Measurements from ENCODE around the gene KIAA1217.
"Not testable (repeated sequence)": the region's sequence is repeated elsewhere in the genome, so short reads cannot be mapped to it uniquely, and the experiment has no call there.

The KIAA1217 gene

GRCh38 chr10:24292304-24293293, 83.7 kb downstream of the KIAA1217 start:
- DNase-seq, result no peak

GRCh38 chr10:24299578-24300260, 90.8 kb downstream of the KIAA1217 start:
- DNase-seq, result no peak

GRCh38 chr10:24303522-24304310, 94.8 kb downstream of the KIAA1217 start:
- DNase-seq, result no peak

DNA sequence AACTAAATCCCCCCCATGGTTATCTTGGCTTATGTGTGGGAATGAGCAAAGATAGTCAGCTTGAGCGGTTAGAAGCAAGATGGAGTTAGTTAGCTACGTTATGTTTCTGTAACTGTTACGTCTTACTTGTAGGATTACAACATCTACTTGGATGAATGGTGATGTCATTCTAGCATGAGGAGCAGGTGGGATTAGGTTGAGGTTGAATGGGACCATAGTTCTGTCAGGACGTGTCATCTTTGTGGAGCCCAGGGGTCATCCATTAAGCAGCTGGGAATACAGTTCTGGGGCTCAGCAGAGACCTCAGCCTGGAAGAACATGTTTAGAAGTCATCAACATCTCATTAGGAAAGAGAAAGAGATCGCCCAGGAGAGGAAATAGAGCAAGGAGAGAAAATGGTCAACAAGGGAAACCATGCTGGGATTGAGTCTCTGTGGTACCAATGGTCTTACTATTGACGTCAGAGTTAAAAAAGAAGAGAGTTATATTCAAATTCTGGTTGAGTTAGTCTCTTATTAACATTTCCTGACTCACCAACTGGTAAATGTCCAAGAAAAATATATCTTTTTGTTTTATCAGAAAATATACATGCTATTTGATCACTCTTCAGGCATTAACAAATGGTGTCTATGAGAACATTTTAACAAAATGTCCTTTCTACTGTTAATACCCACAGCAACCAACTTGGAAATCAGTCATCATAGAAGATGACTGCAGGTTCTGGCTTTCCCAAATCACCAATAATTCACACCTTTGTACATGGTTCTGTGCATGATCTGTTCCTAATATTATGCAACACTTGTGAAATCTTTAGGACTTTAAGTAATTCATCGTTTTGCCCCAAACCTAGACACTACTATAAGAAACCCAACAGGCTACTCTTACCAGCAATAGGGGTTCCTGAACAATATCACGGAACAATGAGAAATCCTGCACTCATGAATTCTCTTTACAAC, 96.9 kb downstream of the KIAA1217 start:
- no peak for DNase-seq

DNA sequence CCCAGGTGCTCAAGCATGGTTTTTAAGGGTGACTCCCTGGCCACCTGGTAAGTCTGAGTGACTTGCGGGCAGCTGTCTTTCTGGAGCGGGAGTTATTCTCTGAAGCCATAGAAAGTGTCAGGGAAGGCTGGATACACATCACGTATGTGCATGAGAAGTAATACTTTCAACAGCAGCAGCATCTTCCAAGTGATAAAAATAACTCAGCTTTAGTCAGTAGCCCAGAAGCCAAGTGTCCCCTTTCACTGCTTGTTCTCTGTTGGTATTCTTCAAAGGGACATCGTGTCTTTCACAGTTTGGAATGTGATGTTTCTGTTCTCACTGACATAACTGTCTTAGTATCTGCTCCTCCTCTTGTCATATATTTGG, 97.6 kb downstream of the KIAA1217 start:
- DNase-seq, result no peak

- DNase-seq, result no peak
Measured at GRCh38 chr10:24307116-24307515, 98.2 kb downstream of the KIAA1217 start.

- no peak for DNase-seq
Measured at GRCh38 chr10:24307696-24308485, 99.0 kb downstream of the KIAA1217 start.

DNA sequence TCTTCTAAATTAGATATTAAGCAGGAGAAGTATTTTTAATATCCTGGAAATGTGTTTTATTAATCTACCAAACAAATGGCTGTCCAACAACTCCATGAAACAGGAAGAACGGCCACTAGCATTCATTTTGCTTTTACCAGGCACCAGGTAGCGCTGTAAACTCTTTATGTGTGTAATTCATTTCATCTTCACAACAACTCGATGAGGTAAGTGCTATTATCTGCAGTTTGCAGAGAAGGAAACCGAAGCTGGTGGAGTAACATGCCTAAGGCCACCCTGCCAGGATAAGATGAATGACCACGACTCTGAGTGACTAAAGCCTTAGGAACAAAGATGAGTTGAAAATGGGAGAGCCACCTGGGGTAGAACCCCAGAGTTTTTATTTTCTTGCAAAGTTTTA, 101.2 kb downstream of the KIAA1217 start:
- no peak for DNase-seq

DNA sequence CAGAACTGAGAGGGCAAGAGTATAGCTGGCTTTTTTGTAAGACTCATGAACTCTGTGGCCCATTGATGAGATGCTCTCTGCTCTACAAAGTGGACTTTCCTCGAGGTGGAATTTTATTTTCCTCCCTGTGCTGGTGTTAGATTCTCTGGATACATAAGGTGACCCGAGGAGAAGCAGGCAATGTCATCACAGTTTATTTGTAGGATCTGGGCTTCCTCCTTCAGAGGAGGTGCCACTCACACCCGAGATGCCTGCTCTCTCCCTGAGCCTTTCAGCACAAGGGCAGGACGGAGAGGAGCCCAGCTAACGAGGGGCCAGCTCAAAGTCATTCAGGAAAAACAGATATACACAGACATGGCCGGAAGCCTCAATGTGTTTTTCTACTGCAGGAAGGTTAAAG, 103.0 kb downstream of the KIAA1217 start:
- DNase-seq, result no peak

DNA sequence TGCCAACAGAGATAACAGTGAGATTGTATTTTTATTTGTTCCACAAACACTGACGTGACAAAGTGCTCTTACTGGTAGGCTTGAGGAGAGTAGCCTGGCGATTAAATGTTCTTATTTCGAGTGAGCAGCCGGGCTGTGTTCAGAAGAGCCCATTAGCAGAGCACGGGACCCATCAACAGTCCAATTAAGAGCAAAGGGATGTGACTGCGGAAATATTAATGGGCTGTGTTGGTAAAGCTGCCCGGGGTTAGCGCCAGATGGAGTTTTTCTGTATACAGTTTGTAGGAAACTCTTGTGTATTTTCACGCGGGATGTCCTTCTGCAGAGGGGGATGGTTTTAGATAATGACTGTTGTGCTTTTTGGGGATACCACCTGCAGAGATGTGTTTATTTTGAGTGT, 104.3 kb downstream of the KIAA1217 start:
- DNase-seq, result no peak

DNA sequence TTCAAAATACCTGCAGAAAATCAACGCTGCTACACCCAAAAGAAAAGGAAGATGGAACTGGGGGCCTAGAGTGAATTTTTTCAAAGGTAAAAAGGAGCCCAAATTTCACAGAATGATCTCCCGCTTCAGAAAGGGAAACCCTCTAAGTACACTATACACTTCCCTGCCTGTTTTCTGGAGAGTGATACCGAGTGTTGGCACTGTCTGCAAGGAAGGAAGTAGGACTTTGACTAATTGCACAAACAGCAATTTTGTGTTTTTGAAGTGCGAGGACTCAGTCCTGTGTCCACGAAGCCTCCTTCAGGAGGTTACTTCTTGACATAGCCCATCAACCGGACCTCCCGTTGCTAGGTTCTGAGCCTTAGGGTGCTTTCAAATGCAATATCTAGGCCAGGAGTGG, 106.3 kb downstream of the KIAA1217 start:
- no peak for DNase-seq

DNA sequence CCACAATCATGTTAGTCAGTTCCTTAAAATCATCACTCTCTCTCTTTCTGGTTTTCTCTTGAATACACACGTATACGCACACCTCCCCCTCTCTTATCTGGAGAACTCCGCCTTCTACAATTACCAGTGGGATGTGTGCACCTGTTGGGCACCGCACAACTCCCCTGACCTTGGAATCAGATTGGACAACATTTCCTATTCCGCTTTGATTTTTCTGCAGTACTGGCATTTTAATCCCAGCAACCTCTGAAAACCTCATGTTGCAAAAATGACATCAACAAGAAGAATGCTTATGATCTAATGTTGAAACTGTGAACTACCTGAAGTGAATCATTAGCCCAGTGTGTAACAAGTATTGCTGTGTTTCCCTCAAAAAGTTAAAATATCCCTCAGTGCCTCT, 109.6 kb downstream of the KIAA1217 start:
- DNase-seq, result no peak

DNA sequence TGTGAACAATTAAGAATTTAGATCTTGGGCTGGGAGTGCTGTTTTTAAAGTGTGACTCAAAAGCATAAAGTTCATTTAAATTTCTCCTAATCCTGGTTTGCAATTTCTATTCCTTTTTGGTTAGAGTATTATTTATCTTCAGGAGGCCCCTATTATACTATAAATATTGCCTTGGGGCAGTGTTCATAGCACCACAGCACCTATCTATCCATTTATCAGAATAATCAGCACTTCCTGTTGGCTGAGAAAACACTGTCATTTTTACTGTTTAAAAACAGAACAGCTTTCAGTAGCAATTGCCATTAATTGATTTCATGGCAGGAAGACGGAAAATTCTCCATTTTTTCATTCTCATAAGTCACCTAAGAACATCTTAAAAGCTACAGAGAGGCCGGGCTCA, 111.4 kb downstream of the KIAA1217 start:
- no peak for DNase-seq

DNA sequence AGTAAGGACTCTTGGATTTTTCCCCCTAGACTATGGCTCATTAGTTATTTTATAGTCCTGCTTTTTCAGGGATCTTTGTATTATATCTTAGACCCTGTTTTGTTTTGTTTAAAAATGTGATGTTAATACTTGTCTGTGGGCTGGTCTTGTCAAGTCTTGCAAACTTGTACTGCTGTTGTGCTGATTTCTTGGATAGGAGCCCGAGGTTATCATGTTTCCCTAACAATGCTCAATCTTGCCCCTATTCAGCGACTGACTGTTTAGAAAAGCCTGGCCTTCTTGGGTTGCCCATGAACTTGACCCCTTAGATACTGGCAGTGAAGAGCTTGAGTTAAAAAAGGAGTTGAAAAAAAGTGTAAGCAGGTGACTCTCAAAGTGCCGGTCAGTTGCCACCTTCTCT, 115.7 kb downstream of the KIAA1217 start:
- DNase-seq, result no peak

DNA sequence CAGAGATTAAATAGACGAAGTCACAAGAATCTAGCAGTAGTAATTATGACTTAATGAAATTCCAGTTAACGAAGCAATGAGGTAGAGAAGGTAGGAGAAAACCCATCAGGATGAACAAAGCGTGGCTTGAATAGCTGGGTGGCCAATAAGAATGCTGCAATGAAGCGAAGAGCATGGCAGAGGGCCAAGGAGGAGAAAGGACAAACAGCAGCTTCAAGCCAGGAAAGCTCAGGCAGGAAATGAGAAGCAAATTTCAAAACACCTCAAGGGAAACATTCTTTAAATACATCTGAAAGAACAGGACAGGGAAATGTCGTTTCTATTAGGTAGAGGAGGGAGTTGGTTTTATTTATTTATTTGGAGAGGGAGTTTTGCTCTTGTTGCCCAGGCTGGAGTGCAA, 122.5 kb downstream of the KIAA1217 start:
- DNase-seq, result no peak

GRCh38 chr10:24333736-24334135, 124.8 kb downstream of the KIAA1217 start:
- DNase-seq, result no peak

GRCh38 chr10:24334279-24334939, 125.5 kb downstream of the KIAA1217 start:
- no peak for DNase-seq

DNA sequence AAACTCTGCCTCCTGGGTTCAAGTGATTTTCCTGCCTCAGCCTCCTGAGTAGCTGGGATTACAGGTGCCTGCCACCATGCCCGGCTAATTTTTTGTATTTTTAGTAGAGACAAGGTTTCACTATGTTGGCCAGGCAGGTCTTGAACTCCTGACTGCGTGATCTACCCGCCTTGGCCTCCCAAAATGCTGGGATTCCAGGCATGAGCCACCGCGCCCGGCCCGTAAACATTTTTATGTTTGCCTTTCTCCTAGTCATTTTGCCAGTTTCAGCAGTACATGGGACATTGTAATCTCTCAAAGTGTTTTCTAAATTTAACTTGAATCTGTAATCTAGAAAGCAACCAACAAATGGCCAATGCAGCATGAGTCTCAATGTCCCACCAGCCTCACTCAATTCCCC, 128.8 kb downstream of the KIAA1217 start:
- not testable (repeated sequence) for DNase-seq

DNA sequence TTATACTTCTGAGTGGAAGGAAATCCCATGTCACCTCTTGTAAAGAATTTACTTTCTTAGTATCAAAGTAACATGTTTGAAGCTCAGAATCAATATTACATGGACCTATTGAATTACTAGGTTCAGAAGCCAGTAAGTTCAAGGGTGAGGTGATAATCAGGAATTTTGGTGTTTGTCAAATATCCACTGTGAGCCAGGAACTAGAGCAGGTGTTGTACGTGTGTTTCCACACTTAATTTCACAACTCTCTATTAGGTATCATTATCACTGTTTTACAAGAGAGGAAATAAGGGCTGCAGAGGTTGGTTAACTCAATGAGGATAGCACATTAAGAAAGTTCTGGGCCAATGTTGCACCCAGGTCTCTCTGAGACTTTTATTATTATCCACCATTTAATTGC, 130.4 kb downstream of the KIAA1217 start:
- no peak for DNase-seq

GRCh38 chr10:24340446-24340845, 131.5 kb downstream of the KIAA1217 start:
- DNase-seq, result no peak

DNA sequence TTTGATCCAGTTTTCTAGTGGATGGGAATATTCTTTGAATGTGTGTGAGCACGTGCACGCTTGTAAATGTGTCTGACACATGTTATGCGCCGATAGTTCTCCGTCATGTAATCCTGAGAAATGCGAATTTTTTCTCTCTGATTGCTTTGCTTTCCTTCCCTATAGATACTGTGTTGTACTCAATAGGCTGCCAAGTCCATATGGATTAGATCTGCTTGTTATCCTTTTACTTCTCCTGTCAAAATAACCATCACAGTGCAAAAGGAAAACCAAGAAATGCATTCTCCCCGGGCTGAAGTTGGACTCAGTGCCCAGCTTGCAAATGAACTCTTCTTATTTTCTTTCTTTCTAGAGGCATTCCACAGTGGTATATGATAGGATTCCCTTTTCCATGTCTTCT, 131.9 kb downstream of the KIAA1217 start:
- no peak for DNase-seq
